Activated B cell treated with CpG ODN at 0.5 μM for 24 hours (primary cell): ENCODE measurements around the gene LRP3. TPM values are rescaled to one million over a fixed set of nuclear protein-coding genes. Genes with fewer than 3 reads are reported as not detected.
"Not testable (repeated sequence)": the region's sequence is repeated elsewhere in the genome, so short reads cannot be mapped to it uniquely, and the experiment has no call there.

Source experiments
- ATAC-seq: fragments of 200-7000 bp; cut with Tn5 transposase; one replicate; pipeline ENCODE4 v1.10.0; 2021; ENCODE audit warnings: low read depth, mild to moderate bottlenecking, moderate library complexity
- CTCF ChIA-PET: fragments of 350-600 bp; sonication (Branson Sonifier 250); formaldehyde crosslinking; loops from one replicate; lab custom pipeline; 2021; ENCODE audit warnings: antibody characterized with exemption; lab: Charles Lee
- POLR2A ChIA-PET: fragments of 350-600 bp; sonication (Branson Sonifier 250); formaldehyde crosslinking; loops from one replicate; lab custom pipeline; 2021; ENCODE audit warnings: antibody characterized with exemption; lab: Charles Lee
- DNase-seq: peaks from one replicate; pipeline ENCODE4 v3.0.0; 2022
- H3K27ac Mint-ChIP-seq: one replicate; pipeline ENCODE4 v1.8.0; 2020; ENCODE audit warnings: mixed read lengths
- H3K27me3 Mint-ChIP-seq: one replicate; pipeline ENCODE4 v1.8.0; 2021; ENCODE audit warnings: mixed read lengths
- H3K36me3 Mint-ChIP-seq: one replicate; pipeline ENCODE4 v1.8.0; 2021; ENCODE audit warnings: low read depth, mixed read lengths
- H3K4me1 Mint-ChIP-seq: one replicate; pipeline ENCODE4 v1.8.0; 2021; ENCODE audit warnings: mixed read lengths
- H3K4me3 Mint-ChIP-seq: one replicate; pipeline ENCODE4 v1.8.0; 2020; ENCODE audit warnings: mild to moderate bottlenecking, mixed read lengths
- H3K9me3 Mint-ChIP-seq: one replicate; pipeline ENCODE4 v1.8.0; 2020; ENCODE audit warnings: mixed read lengths
- CTCF ChIP-seq: fragments of 200-600 bp; IDR thresholded peaks from one replicate; pipeline ENCODE4 v1.8.0; 2022; ENCODE audit warnings: antibody characterized with exemption, mild to moderate bottlenecking
- intact Hi-C: fragments of 100-400 bp; cut with micrococcal nuclease; formaldehyde crosslinking; loops from one replicate; pipeline ENCODE4 v1.15.1; 2024
- total RNA-seq: library from RNA; stranded (reverse); gene quantifications from 2 replicates; pipeline ENCODE4 v1.2.3, GENCODE V29; 2022

The LRP3 gene
- total RNA-seq, 1 donor from 2014 or later: not detected

- no peak for TF ChIP-seq CTCF
These were observed 35.0 kb upstream of the LRP3 start for GRCh38 chr19:33159149-33159548.

GRCh38 chr19:33159893-33160292 is 34.2 kb upstream of the LRP3 start:
- DNase-seq: no peak
- Mint-ChIP-seq H3K4me3 (no peak overlapping the region), H3K9me3 (no peaks in the 10 kb centered on the region), H3K27ac (no peak overlapping the region), H3K36me3 (no peaks in the 10 kb centered on the region), H3K27me3 (no peaks in the 10 kb centered on the region), H3K4me1 (peaks cover 7% of the 10 kb centered on the region)
- CTCF ChIA-PET: interaction anchor here (1.2 kb wide), 1 partner anchor 24 kb away, joined by 5 read pairs; no protein-coding TSS in a partner anchor
- POLR2A ChIA-PET: interaction anchor here (1.6 kb wide), 1 partner anchor 17 kb away, joined by 10 read pairs; no protein-coding TSS in a partner anchor
- intact Hi-C loops: no loop called here
- no peak for TF ChIP-seq CTCF
- ATAC-seq: no peak

More at GRCh38 chr19:33159149-33159548, 35.0 kb upstream of the LRP3 start:
- Mint-ChIP-seq H3K4me3 (no peak overlapping the region), H3K4me1 (peaks cover 7% of the 10 kb centered on the region), H3K9me3 (no peaks in the 10 kb centered on the region), H3K27ac (no peak overlapping the region), H3K27me3 (no peaks in the 10 kb centered on the region), H3K36me3 (no peaks in the 10 kb centered on the region)
- ChIA-PET POLR2A (no interaction called here), CTCF (no interaction called here)
- DNase-seq (no peak), ATAC-seq (no peak)
- intact Hi-C loops: no loop called here

GRCh38 chr19:33161201-33161600 is 32.9 kb upstream of the LRP3 start:
- no peaks in the 10 kb centered on the region for H3K36me3 Mint-ChIP-seq
- H3K27ac Mint-ChIP-seq: no peak overlapping the region
- ChIA-PET CTCF (interaction anchor here (1.2 kb wide), 1 partner anchor 23 kb away, joined by 5 read pairs; no protein-coding TSS in a partner anchor), POLR2A (interaction anchor here (1.6 kb wide), 1 partner anchor 16 kb away, joined by 10 read pairs; no protein-coding TSS in a partner anchor)
- TF ChIP-seq CTCF: no peak
- H3K27me3 Mint-ChIP-seq: no peaks in the 10 kb centered on the region
- H3K9me3 Mint-ChIP-seq: no peaks in the 10 kb centered on the region
- ATAC-seq (no peak), DNase-seq (no peak)
- intact Hi-C loops: no loop called here
- no peak overlapping the region for H3K4me3 Mint-ChIP-seq
- peaks cover 7% of the 10 kb centered on the region for H3K4me1 Mint-ChIP-seq

GRCh38 chr19:33163481-33163880 is 30.6 kb upstream of the LRP3 start:
- peaks cover under 1% of the 10 kb centered on the region for H3K36me3 Mint-ChIP-seq
- no peak for TF ChIP-seq CTCF
- ATAC-seq (no peak), DNase-seq (no peak)
- intact Hi-C loops: no loop called here
- CTCF ChIA-PET: no interaction called here
- H3K27ac Mint-ChIP-seq: no peak overlapping the region
- no peak overlapping the region for H3K4me3 Mint-ChIP-seq
- POLR2A ChIA-PET: no interaction called here
- H3K9me3 Mint-ChIP-seq: peaks cover 6% of the 10 kb centered on the region
- H3K4me1 Mint-ChIP-seq: peaks cover 7% of the 10 kb centered on the region
- H3K27me3 Mint-ChIP-seq: no peaks in the 10 kb centered on the region

- ATAC-seq, H3K36me3 Mint-ChIP-seq, H3K9me3 Mint-ChIP-seq, intact Hi-C loops, H3K27me3 Mint-ChIP-seq, DNase-seq, H3K4me3 Mint-ChIP-seq, CTCF ChIA-PET, H3K27ac Mint-ChIP-seq, H3K4me1 Mint-ChIP-seq: not testable (repeated sequence)
- POLR2A ChIA-PET: interaction anchor here (1.2 to 1.3 kb wide), 2 partner anchors 10 to 11 kb away, joined by 4 to 18 read pairs; no protein-coding TSS in a partner anchor
These were observed 28.1 kb upstream of the LRP3 start for GRCh38 chr19:33166037-33166436.

GRCh38 chr19:33167438-33167837 is 26.7 kb upstream of the LRP3 start:
- TF ChIP-seq CTCF: no peak
- Mint-ChIP-seq H3K4me3 (no peak overlapping the region), H3K9me3 (peaks cover 8% of the 10 kb centered on the region), H3K36me3 (peaks cover 2% of the 10 kb centered on the region), H3K27me3 (no peaks in the 10 kb centered on the region), H3K4me1 (peaks cover 1% of the 10 kb centered on the region), H3K27ac (no peak overlapping the region)
- DNase-seq (no peak), ATAC-seq (no peak)
- ChIA-PET POLR2A (no interaction called here), CTCF (no interaction called here)
- intact Hi-C loops: no loop called here
